VCaP (cell line): ENCODE results near the gene KIFC1.
"Not testable (repeated sequence)": the region's sequence is repeated elsewhere in the genome, so short reads cannot be mapped to it uniquely, and the experiment has no call there.

Experiments
- H3K27ac ChIP-seq: fragments of 450-650 bp; 2 replicates; pipeline ENCODE4 v1.5.1; 2017
- TF ChIP-seq, protein P1 (sequence below): fragments of 450-650 bp; conservative IDR thresholded peaks from 2 replicates; pipeline ENCODE4 v1.5.1; 2017; ENCODE audit warnings: mild to moderate bottlenecking, moderate library complexity

The KIFC1 gene

DNA sequence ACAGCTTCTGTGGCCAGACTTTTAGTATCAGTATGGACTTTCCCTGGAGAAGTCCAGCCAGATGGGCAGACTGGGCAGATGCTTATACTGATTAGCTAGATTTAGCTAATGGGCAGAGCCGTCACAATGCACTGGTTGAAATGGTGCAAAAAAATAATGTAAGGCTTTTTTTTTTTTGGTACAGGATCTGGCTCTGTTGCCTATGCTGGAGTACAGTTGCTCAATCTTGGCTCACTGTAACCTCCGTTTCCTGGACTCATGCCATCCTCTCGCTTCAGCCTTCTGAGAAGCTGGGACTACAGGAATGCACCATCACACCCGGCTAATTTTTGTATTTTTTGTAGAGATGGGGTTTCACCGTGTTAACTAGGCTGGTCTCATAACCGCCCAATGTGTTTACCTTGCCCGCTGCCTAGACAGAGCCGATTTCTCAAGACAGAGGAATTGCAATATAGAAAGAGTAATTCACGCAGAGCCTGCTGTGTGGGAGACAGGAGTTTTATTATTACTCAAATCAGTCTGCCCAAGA, 16.4 kb upstream of the KIFC1 start:
- peak overlapping the region; percentile 60 for H3K27ac ChIP-seq
- TF ChIP-seq, protein P1, sequence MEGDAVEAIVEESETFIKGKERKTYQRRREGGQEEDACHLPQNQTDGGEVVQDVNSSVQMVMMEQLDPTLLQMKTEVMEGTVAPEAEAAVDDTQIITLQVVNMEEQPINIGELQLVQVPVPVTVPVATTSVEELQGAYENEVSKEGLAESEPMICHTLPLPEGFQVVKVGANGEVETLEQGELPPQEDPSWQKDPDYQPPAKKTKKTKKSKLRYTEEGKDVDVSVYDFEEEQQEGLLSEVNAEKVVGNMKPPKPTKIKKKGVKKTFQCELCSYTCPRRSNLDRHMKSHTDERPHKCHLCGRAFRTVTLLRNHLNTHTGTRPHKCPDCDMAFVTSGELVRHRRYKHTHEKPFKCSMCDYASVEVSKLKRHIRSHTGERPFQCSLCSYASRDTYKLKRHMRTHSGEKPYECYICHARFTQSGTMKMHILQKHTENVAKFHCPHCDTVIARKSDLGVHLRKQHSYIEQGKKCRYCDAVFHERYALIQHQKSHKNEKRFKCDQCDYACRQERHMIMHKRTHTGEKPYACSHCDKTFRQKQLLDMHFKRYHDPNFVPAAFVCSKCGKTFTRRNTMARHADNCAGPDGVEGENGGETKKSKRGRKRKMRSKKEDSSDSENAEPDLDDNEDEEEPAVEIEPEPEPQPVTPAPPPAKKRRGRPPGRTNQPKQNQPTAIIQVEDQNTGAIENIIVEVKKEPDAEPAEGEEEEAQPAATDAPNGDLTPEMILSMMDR: no peak

DNA sequence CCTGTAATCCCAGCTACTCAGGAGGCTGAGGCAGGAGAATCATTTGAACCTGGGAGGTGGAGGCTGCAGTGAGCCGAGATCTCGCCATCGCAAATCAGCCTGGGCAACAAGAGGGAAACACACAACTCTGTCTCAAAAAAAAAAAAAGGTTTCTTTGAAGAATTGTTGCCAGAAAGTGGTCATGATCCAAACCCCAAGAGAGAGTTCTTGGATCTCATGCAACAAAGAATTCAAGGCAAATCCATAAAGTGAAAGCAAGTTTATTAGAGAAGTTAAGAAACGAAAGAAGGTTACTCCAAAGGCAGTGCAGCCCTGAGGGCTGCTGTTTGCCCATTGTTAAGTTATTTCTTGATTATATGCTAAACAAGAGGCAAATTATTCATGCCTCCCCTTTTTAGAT, 14.5 kb upstream of the KIFC1 start:
- TF ChIP-seq, protein P1: no peak
- no peak overlapping the region for H3K27ac ChIP-seq

DNA sequence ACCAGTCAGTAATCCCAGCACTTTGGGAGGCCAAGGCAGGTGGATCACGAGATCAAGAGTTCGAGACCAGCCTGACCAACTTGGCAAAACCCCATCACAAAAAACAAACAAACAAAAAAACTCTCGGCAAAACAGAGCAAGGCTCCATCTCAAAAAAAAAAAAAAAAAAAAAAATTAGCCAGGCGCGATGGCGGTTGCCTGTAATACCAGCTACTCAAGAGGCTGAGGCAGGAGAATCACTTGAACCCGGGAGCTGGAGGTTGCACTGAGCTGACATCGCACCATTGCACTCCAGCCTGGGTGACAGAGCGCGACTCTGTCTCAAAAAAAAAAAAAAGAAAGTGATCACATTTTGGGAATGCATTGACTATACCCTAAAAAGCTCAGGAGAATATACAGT, 12.4 kb upstream of the KIFC1 start:
- H3K27ac ChIP-seq: not testable (repeated sequence)

DNA sequence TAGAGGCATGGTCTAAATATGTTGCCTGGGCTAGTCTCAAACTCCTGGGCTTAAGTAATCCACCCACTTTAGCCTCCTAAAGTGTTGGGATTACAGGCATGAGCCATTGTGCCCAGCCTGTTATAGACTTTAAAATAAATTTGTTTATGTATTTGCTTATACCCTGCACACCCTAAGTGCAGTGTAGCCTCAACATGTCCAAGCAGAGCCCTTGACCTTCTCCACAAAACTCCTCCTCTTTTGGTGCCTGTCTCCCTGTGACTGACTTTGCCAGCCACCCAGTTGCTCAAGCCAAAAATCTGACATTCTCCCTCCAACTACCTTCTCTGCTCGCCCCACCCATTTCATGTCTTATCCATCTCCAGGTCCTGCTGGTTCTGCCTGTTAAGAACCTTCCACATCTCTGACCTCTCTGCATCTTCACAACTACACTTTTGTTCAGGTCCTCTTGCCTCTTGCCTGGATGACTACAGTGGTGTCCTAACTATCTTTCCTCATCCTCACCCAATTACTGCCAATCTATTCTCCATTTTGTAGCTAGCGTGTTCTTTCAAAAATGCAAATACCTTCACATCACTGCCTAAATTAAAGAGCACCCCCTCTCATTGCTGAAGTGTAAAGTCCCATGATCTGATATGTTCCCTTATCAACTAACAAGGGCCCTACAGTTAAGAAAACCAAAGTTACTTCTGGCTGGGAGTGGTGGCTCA, 11.2 kb upstream of the KIFC1 start:
- TF ChIP-seq, protein P1: no peak
- H3K27ac ChIP-seq: no peak overlapping the region

DNA sequence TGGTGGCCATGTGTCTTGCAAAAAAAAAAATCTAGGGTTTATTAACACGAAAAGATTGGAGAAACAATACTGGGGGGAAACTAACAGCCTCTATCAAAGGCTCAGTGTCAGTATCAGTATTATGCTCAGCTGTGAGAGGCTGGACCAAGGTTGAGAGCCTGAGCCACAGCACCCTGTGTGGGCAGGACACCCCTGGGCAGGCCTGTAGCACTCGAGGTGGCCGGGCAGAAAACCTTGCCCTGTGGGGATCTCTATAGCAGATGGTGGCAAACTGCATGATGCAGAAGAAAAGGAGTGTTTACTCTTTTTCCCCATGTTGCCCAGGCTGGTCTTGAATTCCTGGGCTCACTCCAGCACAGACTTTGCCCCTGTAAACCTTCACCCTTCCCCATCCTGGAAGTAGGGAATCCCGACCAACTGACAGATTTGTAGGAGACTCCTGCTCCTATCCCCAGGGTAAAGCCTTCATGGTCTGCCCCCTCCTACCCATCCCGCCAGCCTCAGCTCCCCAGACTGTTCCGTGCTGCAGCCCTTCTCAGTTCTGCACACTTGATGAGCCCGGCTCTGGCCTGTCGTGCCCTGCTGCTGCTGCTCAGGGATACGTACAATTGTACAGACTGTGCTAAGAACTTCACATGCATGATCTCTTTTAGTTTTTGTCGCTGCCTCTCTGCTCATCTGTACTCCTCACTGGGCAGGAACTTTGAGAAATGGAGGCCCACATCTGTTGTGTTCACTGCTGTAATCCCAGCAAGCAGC, 8.0 kb upstream of the KIFC1 start:
- TF ChIP-seq, protein P1: no peak
- H3K27ac ChIP-seq: no peak overlapping the region

DNA sequence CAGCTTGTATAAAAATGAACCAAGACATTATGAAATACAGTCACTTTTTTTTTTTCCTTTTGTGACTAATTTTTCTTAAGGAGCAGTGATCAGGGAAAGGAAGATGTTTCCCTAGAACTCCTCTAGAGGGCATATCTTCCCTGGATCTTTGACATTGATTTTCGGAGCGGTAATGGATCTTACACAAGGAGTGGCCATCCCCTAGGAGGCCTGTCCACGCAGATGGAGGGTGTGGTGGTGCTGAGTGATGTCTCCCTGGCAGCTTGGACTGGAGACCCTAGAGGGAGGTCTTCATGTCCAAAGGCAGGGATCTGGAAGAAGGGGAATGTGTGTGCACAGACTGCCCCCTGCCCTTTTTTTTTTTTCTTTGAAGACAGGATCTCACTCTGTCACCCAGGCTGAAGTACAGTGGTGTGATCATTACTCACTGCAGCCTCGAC, 7.0 kb upstream of the KIFC1 start:
- no peak overlapping the region for H3K27ac ChIP-seq
- TF ChIP-seq, protein P1: peak; percentile 70

DNA sequence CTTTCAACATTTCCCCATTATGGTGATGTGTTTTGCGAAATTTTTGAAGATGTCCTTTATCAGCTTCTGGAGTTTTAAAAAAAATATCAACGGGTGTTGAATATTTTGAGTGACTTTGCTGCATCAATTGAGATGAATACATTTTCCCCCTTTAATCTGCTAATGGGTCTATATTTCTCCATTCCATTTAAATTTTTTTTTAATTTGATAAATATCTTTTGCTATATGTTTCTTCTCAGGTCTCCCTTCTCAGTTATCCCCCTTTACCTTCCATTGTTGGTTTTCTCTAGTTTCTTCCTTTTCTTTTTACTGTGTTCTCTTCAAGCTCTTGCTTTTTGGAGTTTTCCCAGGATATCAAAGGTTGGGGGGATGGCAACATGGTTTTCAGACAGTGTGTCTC, 1.4 kb upstream of the KIFC1 start:
- H3K27ac ChIP-seq: peak overlapping the region; percentile 89

More for the DNA sequence above, 1.4 kb upstream of the KIFC1 start:
- TF ChIP-seq, protein P1: no peak
